LHCN-M2 (cell line): ENCODE results near the gene MRPS22. TPM values are rescaled to one million over a fixed set of nuclear protein-coding genes. Genes with fewer than 3 reads are reported as not detected.
"Not testable (repeated sequence)": the region's sequence is repeated elsewhere in the genome, so short reads cannot be mapped to it uniquely, and the experiment has no call there.

Experiments used
- DNase-seq: peaks from one replicate; pipeline ENCODE4 v3.0.0-alpha.2; 2012; ENCODE audit warnings: low read depth
- total RNA-seq: library from RNA; depleted of rRNA; stranded (reverse); fragments of >200 nt; gene quantifications from 2 replicates; pipeline ENCODE4 v1.2.3, GENCODE V29; 2014

Gene MRPS22
- total RNA-seq, 1 experiment from 2014 or later: 82.4 TPM

GRCh38 chr3:139338405-139338804 lies 5.4 kb upstream of the MRPS22 start:
- DNase-seq: no peak

- peak; percentile 24 for DNase-seq
Observed at GRCh38 chr3:139339219-139339906, 4.5 kb upstream of the MRPS22 start.

- no peak for DNase-seq
Observed at GRCh38 chr3:139340784-139341183, 3.0 kb upstream of the MRPS22 start.

- no peak for DNase-seq
Observed at GRCh38 chr3:139342054-139342453, 1.8 kb upstream of the MRPS22 start.

GRCh38 chr3:139346771-139347170 lies 3.0 kb downstream of the MRPS22 start:
- DNase-seq: no peak

- DNase-seq: peak; percentile 64
Observed at GRCh38 chr3:139353920-139354556, 10.2 kb downstream of the MRPS22 start.

- no peak for DNase-seq
Observed at GRCh38 chr3:139354661-139355060, 10.8 kb downstream of the MRPS22 start.

- DNase-seq: peak; percentile 22
Observed at GRCh38 chr3:139355476-139355875, 11.7 kb downstream of the MRPS22 start.

GRCh38 chr3:139355891-139356290 lies 12.1 kb downstream of the MRPS22 start:
- no peak for DNase-seq

- no peak for DNase-seq
Observed at GRCh38 chr3:139357899-139358298, 14.1 kb downstream of the MRPS22 start.

- no peak for DNase-seq
Observed at GRCh38 chr3:139358841-139359562, 15.2 kb downstream of the MRPS22 start.

- DNase-seq: no peak
Observed at GRCh38 chr3:139361276-139361675, 17.5 kb downstream of the MRPS22 start.

- DNase-seq: no peak
Observed at GRCh38 chr3:139364549-139364948, 20.7 kb downstream of the MRPS22 start.

- no peak for DNase-seq
Observed at GRCh38 chr3:139374099-139374498, 30.3 kb downstream of the MRPS22 start.

- DNase-seq: no peak
Observed at GRCh38 chr3:139377378-139377777, 33.6 kb downstream of the MRPS22 start.

- peak; percentile 9 for DNase-seq
Observed at GRCh38 chr3:139378587-139379241, 34.9 kb downstream of the MRPS22 start.

- no peak for DNase-seq
Observed at GRCh38 chr3:139380575-139380974, 36.8 kb downstream of the MRPS22 start.

GRCh38 chr3:139382291-139382690 lies 38.5 kb downstream of the MRPS22 start:
- not testable (repeated sequence) for DNase-seq

- DNase-seq: no peak
Observed at GRCh38 chr3:139388077-139388476, 44.3 kb downstream of the MRPS22 start.

- no peak for DNase-seq
Observed at GRCh38 chr3:139388821-139389551, 45.2 kb downstream of the MRPS22 start.
